Measurements from ENCODE around the gene CLDN12.
"Not testable (repeated sequence)": the region's sequence is repeated elsewhere in the genome, so short reads cannot be mapped to it uniquely, and the experiment has no call there.

CLDN12 gene

DNA sequence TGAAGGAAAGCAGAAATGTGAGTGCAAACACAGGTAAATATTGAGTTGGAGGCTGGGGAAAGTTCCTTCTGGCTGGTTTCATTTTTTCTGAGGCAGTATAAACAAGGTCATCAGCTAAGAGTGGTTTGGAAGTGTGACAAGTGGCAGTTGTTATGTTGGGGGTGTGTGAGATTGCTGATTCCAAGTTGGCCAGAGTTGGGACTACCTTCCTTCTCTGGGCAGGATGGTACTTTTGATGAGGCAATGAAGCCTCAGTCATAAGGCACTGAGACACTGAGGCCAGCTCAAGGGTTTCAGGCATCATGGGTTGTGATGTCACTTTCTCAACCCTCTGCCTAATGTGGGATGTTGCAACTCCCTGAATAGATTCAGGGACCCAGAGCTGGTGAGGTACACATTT, 58.0 kb downstream of the CLDN12 start:
- H3K9me3 ChIP-seq (ENCODE audit: insufficient read depth, low read depth, low read length), result peaks cover 2% of the 10 kb centered on the region; the same call in 1 of the 2 replicates
- H3K4me1 ChIP-seq (ENCODE audit: insufficient read depth, low read length, poor library complexity, severe bottlenecking), result peaks cover 8% of the 10 kb centered on the region
- H4K20me1 ChIP-seq (ENCODE audit: insufficient read depth, low read length, poor library complexity, severe bottlenecking), result no peaks in the 10 kb centered on the region
- H3K9me2 ChIP-seq (replicated peaks; ENCODE audit: low read depth, low read length), result no peaks in the 10 kb centered on the region
- no peak overlapping the region for H3K4me3 ChIP-seq (ENCODE audit: low read length, poor library complexity, severe bottlenecking)
- H3K27me3 ChIP-seq (ENCODE audit: insufficient read depth, low read length, poor library complexity, severe bottlenecking), result no peaks in the 10 kb centered on the region
- H3F3A ChIP-seq (ENCODE audit: low read depth), result no peaks in the 10 kb centered on the region
- H3K79me2 ChIP-seq (ENCODE audit: insufficient read depth, low read length), result no peaks in the 10 kb centered on the region
- H2AFZ ChIP-seq (ENCODE audit: low read length), result no peak overlapping the region; the same call in 1 of the 2 replicates
- H3K36me3 ChIP-seq (ENCODE audit: insufficient read depth, low read length), result no peaks in the 10 kb centered on the region
- TF ChIP-seq, protein P1, sequence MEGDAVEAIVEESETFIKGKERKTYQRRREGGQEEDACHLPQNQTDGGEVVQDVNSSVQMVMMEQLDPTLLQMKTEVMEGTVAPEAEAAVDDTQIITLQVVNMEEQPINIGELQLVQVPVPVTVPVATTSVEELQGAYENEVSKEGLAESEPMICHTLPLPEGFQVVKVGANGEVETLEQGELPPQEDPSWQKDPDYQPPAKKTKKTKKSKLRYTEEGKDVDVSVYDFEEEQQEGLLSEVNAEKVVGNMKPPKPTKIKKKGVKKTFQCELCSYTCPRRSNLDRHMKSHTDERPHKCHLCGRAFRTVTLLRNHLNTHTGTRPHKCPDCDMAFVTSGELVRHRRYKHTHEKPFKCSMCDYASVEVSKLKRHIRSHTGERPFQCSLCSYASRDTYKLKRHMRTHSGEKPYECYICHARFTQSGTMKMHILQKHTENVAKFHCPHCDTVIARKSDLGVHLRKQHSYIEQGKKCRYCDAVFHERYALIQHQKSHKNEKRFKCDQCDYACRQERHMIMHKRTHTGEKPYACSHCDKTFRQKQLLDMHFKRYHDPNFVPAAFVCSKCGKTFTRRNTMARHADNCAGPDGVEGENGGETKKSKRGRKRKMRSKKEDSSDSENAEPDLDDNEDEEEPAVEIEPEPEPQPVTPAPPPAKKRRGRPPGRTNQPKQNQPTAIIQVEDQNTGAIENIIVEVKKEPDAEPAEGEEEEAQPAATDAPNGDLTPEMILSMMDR (conservative IDR thresholded peaks at IDR 0.05; ENCODE audit: low read length), result no peak
- TF ChIP-seq EZH2phosphoT487 (IDR thresholded peaks at IDR 0.05; ENCODE audit: borderline replicate concordance), result no peak
- H3K4me2 ChIP-seq (ENCODE audit: low read depth, low read length, poor library complexity, severe bottlenecking), result no peak overlapping the region
- H3K9ac ChIP-seq (ENCODE audit: low read depth, low read length, poor library complexity, severe bottlenecking), result no peak overlapping the region

DNA sequence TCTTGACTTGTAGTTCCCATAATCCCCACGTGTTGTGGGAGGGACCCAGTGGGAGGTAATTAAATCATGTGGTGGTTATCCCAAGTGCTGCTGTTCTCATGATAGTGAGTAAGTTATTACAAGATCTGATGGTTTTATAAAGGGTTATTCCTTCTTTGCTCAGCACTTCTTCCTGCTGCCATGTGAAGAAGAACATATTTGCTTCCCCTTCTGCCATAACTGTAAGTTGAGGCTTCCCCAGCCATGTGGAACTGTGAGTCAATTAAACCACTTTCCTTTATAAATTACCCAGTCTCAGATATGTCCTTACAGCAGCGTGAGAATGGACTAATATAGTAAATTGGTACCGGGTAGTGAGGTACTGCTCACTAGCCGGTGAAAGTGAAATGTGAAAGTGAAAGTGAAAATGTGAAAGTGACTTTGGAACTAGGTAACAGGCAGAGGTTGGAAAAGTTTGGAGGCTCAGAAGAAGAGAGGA, 59.9 kb downstream of the CLDN12 start:
- not testable (repeated sequence) for H3F3A ChIP-seq (ENCODE audit: low read depth); H3K9me3 ChIP-seq (ENCODE audit: insufficient read depth, low read depth, low read length); H3K36me3 ChIP-seq (ENCODE audit: insufficient read depth, low read length); H3K79me2 ChIP-seq (ENCODE audit: insufficient read depth, low read length); H3K9me2 ChIP-seq (replicated peaks; ENCODE audit: low read depth, low read length); H4K20me1 ChIP-seq (ENCODE audit: insufficient read depth, low read length, poor library complexity, severe bottlenecking); H3K4me1 ChIP-seq (ENCODE audit: insufficient read depth, low read length, poor library complexity, severe bottlenecking); H3K27me3 ChIP-seq (ENCODE audit: insufficient read depth, low read length, poor library complexity, severe bottlenecking)
- Histone ChIP-seq H2AFZ (ENCODE audit: low read length) (peak overlapping the region; percentile 95), H3K4me2 (ENCODE audit: low read depth, low read length, poor library complexity, severe bottlenecking) (peak overlapping the region; percentile 62), H3K9ac (ENCODE audit: low read depth, low read length, poor library complexity, severe bottlenecking) (peak overlapping the region; percentile 48), H3K4me3 (ENCODE audit: low read length, poor library complexity, severe bottlenecking) (peak overlapping the region; percentile 73)

Data from Loucy (cell line).